NCI-H1092 treated with DMSO at 0.1 percent for 48 hours (cell line): ENCODE results near the gene AQP12A.
"Not testable (repeated sequence)": the region's sequence is repeated elsewhere in the genome, so short reads cannot be mapped to it uniquely, and the experiment has no call there.

Experiments used
- DNase-seq: peaks from one replicate; lab custom pipeline; 2025; lab: John Stamatoyannopoulos, UW

AQP12A gene, protein sequence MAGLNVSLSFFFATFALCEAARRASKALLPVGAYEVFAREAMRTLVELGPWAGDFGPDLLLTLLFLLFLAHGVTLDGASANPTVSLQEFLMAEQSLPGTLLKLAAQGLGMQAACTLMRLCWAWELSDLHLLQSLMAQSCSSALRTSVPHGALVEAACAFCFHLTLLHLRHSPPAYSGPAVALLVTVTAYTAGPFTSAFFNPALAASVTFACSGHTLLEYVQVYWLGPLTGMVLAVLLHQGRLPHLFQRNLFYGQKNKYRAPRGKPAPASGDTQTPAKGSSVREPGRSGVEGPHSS

DNA sequence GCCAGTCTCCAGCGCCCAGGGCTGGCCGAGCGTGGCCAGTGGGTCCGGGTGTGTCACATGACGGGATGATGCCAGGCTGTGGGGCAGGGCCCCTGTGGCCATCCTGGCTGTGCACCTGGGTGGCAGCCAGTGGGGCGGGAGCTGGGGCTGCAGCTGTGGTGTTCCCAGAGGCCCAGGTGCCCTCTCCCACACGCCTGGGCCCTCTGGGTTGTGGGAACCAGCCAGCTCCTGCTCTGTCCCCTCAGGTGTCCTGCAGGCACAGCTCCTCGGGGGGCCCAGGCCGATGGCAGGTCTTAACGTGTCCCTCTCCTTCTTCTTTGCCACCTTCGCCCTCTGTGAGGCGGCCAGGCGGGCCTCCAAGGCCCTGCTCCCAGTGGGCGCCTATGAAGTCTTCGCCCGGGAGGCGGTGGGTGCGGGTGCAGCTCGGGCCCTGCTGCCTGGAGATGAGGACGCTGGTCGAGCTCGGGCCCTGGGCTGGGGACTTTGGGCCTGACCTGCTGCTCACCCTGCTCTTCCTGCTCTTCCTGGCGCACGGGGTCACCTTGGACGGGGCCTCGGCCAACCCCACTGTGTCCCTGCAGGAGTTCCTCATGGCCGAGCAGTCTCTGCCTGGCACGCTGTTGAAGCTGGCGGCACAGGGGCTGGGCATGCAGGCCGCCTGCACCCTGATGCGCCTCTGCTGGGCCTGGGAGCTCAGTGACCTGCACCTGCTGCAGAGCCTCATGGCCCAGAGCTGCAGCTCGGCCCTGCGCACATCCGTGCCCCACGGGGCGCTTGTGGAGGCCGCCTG lies at the start of gene AQP12A:
TSS of gene AQP12A (plus strand) at position 236 of the 790 bp plus-strand sequence. CDS start at position 284, 48 bp downstream.
- DNase-seq: not testable (repeated sequence)

DNA sequence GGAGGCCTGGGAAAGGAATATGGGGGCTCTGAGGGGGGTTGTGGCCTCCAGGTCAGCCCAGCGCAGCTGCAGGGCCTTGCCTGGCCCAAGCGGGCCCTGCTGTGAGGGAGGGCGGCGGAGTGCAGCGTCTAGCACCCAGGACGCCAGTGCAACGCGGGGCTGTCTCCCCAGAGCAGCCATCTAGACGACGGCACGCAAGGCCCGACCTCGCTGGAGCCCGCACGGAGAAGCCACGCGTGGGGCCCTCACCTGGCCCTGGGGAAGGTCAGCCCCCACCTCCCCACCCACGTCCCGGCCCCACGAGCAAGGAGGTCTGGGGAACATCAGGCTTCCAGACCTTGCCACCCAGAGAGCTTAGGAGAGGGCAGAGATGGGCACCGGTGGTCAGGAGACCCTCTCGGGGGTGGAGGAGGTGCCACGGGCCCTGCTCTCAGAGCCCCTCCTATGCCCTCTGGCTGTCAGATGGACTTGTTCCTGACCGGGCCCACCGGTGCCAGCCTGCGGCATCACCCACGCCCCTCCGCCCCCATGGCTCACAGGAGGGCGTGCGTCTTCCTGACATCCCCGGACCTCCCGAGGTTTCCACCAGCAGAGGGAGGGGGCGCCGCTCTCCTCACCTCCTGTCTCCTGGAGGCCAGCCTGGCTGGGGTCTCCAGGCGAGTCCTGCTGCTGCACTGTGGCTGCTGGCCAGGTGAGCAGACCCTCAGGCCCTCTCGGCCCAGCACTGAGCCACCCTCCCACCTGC lies 49.4 kb upstream of the AQP12A start:
- no peak for DNase-seq

DNA sequence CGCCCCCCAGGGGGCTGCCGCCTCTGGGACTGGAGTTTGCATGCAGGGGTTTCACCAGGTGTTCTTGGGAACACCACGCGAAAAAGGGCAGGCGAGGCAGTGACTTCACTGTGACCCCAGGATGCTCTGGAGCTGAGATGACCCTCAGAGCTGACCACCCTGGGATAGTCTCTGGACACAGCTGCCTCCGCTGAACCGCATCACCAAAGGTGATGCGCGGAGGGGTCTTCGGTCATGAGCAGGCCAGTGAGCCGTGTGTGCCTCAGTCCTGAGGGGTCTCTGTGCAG lies 48.9 kb upstream of the AQP12A start:
- no peak for DNase-seq

DNA sequence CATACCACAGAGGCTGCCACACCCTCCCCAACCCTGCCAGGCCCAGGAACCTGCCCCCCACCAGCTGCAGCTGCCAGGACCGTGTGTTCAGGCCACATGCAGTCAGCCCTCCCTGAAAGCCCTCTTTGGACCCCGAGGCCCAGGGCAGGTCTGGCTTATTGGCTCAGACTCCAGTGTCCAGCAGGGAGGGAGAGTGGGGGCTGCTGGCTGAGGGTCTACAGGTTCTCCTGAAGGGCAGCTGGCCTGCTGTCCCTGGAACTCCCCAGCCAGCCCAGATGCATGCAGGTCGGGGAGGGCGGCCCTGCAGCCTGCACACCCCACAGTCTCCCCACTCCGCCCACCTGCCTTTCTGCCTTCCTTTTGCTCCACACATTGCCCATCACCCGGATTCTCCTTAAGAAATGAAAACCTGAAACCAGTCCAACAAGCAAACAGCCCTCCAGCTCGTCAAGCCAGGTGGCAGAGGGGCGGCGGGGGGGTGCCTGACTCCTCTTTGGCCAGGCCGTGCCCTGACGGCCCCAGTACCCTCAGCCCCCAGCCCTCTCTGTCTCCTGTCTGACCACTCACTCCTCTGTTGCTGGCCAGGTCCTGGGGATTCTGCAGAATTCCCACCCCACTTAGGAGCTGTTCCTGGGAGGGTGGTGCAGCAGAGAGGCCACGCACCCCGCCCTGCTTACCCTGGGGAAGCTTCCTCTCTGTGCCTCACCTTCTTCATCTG lies 48.4 kb upstream of the AQP12A start:
- DNase-seq: no peak

DNA sequence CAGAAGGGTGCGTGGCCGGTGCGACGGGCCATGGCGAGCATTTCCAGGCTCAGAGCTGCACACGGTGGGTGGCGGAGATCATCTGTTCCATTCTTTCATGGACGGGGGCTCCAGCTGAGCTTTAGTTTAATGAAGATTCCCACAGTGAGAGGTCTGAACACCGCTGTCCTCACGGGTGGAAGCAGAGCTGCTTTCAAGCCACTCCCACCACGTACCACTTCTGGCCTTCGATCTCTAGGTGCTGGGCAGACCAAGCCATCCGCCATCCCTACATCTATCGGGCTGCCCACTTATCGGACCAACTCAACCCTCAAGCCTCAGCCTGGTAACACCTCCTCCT lies 47.9 kb upstream of the AQP12A start:
- DNase-seq: no peak

DNA sequence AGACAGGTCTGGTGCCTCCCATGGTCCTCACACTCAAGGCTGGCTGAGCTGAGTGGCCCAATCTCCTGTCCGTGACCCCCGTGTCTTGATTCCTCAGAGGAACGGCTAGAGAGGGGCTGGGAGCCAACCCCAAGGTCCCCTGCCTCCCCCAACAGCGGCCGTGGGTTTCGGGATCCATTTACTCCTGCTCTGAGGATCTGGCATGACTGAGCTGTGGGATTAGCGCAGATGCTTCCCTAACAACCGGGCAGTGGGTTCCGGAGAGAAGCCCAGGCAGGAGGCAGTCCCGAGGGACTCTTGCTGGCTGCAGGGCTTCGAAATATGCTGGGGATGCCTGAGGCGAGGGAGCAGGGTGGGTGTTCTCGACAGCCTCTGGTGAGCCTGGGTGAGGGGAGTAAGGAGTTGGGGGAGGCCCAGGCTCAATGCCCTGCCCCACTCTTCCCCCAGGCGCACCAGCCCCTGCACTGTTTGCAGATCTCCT lies 47.5 kb upstream of the AQP12A start:
- no peak for DNase-seq

DNA sequence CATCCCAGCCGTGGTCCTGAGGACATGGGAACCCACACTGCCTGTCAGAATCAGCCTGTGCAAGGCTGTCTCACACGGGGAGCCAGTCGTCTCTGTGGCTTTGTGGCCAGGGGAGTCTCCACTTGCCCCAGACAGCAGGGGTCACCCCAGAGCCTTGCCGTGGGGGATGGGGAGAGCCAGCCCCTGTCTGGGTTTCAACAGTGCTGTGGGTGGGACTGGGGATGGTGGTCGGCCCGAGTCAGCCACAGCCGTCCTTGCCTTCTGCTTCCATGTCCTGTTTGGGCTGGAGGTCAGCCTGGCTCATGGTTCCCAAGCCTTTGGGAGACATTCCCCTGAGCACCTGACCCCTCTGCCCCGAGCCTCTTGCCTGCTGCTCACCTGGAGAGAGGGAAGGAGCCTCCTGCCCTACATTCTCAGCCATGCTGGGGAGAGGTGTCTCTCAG lies 46.8 kb upstream of the AQP12A start:
- no peak for DNase-seq

DNA sequence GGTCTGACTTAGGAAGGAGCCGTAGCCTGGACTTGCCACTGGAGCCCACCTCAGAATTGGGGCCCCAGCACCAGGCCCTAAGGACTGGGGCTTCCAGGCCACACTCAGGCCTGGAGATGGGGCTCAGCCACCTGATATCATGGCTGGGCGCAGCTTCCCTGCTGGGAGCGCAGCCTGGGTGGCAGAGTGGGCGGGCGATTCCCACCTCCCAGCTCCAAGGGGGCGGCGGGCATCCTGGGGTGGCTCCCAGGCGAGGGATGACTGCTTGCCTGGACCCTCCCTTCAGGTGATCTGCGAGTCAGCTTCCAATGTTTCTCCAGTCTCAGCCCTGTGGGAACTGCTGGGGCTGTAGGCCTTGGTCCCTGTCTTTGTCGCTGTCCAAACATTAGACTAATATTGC lies 46.3 kb upstream of the AQP12A start:
- no peak for DNase-seq

DNA sequence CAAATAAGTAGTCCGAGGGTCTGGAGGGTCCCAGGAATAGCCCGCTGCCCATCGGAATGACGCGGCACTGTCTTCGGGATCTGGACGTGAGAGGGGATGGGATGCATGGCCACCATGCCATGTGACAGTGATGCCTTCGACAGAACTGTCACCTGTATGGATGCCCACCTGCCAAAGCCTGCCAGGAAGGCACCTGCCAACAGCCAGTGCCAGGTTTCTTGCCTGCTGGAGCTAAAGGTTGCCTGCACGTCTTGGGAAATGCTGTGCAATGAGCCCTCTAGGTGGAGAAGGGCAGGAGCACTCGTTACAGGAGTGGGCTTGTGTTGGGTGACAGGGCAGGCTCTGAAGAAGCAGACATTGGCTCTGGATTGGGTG lies 45.9 kb upstream of the AQP12A start:
- no peak for DNase-seq

DNA sequence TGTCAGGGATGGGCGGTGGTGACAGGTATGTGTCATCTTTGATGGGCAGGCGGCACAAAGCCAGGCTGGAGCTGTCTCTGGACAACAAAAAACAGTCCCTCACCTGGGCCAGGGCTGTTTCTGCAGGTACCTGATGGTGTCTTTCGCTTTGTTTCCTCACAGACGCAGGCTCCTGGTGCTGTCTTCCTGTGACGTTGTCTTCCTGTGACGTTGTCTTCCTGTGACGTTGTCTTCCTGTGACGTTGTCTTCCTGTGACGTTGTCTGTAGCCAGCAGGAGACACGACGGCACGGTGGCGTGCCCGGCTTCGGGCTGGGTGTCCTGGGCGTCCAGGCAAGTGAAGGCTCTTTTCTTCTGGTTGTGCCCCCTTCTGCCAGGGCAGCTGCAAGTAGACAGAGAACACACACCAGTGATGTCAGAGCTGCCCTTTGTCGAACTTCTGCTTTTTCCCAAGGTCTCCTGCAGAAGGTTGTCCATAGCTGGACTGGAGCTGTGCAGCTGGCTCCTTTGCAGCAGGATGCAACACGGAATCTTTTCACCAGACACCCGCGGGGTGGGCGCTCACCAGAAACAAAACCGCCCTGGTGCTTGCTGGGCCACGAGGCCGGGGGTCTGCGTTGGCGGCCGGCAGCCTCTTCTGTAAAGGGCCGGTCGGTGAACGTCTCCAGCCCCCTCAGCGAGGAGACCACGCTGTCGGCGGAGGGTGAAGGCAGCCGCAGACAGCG lies 45.3 kb upstream of the AQP12A start:
- no peak for DNase-seq

DNA sequence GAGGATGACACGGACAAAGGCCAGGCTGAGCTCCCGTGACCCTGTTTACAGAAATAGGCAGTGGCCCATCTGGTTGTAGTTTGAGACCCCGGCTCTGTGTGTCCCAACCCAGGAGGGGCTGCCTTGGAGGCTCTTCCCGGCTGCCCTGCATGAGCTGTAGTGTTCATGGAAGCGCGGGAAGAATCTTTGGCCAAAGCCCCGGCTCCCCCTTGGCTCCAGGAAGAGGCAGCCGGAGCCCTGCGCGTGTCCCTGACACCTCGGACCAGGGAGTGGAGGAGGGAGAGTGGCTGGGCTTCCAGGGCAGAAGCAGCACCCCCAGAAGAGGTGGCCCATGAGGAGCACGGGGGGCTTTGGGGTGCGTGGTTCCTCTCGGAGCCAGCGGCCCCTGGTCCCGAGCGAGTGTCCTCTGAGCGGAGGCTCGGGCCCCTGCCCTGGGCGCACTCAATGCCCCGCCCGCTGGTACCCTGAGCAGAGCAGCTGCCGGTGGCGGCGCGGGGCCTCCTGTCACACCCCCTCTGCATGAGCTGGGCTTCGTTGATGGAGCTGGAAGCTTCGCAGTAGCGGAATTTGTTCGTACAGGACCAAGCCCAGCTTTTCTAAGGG lies 44.7 kb upstream of the AQP12A start:
- DNase-seq: no peak

DNA sequence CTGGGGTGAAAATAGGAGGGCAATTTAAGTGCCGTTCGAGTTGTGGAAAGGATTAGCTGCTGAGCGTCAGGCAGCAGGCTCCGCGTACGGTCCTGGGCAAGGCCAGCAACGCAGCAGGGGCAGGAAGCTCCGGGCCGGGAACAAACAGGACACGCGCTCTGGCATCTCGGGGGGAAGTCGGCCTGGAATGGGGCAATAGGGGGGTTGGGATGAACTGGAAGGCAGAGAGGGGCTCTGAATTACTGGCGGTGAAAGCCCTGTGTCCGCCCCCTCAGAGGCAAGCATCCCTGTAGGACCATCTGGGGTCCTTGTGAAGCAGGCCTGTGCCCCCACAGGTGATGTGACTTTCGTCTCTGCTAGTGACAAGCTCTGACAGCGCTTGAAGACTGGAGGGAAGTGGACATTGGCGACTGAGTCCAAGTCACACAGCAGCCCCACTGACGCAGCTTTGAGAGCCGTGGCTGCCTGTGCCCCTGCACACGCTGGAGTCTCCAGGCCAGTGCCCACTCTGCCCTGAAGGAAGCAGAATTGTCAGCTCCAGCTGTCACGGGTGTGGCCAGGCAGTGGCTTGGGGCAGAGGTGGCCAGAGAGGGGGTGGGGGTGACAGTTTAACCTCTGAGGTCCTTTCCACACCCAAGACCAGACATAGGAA lies 44.0 kb upstream of the AQP12A start:
- DNase-seq: no peak

DNA sequence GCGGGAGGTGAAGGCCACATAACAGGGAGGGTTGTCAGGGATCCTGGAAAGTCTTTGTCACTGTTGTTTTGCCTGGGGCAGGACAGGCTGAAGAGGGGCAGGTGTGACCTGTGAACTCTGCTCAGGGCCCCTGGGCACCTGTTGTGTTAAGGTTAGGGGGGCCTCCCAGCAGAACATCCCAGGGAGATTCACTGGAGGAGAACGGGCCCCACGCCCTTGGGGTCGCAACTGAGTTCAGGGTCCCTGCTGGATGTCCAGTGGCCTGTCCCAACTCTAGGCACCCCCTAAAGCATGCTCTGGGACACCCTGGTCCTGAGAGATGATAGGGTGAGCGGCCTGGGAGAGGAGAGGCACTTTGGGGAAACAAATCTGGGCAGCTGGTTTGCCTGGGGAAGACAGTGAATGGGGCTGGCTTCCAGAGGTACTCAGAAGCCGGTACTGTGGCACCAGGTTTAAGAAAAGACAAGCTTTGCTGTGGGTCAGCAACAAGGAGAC lies 43.5 kb upstream of the AQP12A start:
- no peak for DNase-seq

DNA sequence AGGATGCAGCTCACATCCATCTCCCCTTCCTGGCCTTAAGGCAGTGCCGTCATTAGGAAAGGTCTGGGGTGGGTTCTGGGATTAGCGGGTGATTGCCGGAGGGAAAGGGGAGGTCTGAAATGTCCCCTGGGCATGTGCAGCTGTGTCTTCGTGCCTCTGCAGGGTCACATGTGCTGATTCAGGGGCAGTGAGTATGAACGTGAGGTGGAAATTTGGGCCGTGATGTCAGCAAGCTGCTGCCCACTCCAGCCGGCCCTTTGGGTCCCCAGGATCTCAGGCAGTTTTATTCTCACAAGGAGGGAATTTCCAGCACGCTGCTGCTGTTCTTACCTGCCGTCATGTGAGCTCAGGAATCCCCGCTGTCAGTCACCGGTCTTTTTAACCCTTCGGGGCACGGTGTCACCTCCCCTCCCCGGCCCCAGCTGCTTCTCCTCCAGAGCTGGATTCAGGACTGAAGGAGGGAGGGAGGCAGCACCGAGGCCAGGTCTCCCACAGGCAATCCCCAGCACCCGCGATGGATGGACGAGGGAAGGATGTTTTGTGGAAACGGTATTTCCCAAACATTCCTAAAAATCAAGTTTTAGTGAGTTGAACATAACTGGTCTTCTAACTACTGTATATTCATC lies 42.9 kb upstream of the AQP12A start:
- no peak for DNase-seq

DNA sequence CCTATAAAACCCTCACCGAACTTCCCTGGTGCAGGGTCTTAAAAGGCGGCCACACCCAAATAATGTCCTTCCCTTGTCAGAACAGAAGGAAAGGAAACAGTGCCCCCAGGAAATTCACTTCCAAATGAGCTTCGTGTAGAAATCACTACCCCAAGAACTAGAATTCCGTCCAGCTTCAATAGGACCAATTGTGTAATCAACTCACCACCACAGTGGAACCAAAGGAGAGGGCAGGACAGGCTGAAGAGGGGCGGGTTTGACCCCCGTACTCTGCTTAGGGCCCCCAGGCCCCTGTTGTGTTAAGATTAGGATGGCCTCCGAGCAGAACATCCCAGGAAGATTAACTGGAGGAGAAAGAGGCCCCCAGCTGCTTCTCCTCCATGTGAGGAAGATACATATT lies 42.3 kb upstream of the AQP12A start:
- DNase-seq: no peak

DNA sequence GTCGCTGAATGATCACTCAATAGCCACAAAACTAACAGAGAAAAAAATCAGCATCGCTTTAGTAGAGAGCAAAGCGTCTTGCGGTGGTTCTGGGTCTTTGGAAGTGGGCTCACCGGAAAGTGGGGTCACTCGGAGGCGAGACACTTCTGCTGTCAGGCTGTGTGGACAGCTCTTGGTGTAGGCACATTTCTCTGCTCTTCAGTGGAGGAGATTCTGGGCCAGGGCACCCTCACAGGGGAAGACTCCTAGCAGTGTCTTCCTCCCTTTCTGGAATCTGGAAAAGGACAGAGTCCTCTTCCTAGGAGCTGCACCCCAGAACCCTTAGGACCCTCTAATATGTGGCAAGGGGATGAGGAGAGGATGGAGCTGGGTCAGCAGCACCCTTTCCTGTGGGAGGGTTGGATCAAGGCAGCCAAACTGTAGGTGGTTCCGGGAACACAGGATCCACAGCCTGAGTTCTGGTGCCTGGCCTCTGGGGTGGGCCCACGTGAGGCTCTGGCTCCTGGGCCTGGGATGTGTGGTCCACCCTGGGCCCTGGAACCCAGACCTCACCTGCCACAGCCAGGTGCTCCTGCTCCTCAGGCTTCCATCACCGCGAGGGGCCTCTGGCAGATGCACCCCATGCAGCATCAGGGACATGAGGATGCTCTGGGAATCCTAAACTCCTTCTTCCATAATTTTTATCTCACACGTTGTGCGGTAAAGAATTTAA lies 41.3 kb upstream of the AQP12A start:
- DNase-seq: no peak

DNA sequence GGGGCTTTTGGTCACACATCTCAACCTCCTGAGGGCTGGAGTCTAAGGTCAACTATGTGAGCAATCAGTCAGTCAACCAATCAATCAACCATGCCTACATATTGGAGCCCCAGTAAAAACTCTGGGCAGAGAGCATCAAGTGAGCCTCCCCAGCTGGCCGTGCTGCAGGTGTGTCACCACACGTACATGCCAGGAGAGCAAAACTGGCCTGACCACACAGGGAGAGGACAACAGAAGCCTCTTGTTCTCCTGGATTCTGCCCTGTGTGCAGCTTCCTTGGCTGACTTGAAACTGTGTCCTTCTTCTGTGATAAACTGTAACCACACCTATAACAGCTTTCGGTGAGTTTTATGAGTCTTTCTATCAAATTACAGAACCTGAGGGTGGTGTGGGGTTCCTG lies 40.5 kb upstream of the AQP12A start:
- no peak for DNase-seq

DNA sequence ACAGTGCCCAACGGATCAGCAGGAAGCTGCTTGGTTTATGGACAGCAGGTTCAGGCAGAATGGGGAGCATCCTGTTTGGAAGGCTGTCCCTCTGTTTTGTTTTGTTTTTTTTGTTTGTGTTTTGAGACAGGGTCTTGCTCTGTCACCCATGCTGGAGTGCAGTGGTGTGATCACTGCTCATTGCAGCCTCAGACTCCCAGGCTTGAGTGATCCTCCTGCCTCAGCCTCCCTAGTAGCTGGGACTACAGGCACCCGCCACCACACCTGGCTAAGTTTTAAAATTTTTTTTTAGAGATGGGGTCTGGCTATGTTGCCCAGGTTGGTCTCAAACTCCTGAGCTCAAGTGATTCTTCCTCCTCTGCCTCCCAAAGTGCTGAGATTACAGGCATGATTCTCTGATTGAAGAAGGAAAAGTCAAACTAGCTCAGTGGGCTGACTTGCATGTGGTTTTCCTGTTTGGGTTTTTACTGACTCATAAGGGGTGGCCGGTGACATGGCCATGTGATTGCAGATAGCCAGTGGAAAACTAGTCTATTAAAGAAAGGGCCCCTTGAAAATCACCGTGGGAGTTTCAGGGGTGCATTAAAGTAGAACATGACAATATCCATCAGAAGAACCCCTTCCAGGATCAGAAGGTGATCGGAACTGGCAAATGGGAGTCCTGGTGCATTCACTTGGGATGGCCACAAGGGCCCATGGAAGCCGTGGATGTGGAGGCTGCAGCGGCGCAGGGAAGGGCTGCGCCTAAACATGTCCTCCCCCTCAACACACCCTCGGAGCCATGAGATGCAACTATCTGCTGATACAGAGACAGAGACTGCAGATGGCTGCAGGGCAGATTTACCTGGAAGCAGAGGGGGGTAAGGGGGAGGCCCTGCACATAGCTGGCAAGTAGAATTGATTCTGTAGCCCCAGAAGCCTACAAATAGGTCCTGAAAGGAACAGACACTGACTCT lies 35.5 kb upstream of the AQP12A start:
- no peak for DNase-seq
